Measurements from ENCODE around the gene SLC7A10. TPM values are rescaled to one million over a fixed set of nuclear protein-coding genes. Genes with fewer than 3 reads are reported as not detected.

SLC7A10 gene
- total and polyA plus RNA-seq, 2 donors (not counting 1 experiment from before 2014, with no cell fraction given) = not detected

DNA sequence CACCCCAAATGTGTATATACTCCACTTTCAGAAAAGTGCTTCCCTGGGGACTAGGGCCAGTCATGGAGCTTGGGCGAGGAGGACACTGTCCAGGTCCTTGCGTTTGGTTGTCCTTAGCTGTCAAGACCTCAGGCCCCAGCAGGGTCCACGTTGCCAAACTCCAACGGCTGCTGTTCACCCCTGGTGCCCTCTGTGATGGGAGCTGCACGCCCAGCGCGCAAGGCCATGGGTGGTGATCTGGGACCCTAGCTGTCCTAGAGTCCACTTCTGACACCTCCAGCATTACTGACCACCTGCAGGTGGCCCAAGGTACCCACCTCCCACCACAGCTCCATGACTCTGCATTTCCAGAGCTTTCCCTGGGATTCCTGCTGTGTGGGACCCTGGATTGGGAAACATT, 27.5 kb downstream of the SLC7A10 start:
- Histone ChIP-seq H3K9me3 (ENCODE audit: control insufficient read depth, insufficient read depth, low read depth, low read length) (no peaks in the 10 kb centered on the region), H3K27ac (ENCODE audit: insufficient read depth, low read length) (no peak overlapping the region), H3K36me3 (ENCODE audit: control insufficient read depth, insufficient read depth, low read length) (peaks cover 2% of the 10 kb centered on the region), H3K4me1 (ENCODE audit: control insufficient read depth, extremely low read depth, insufficient read depth, low read length) (no peaks in the 10 kb centered on the region), H3K27me3 (ENCODE audit: control insufficient read depth, insufficient read depth, low read length) (no peaks in the 10 kb centered on the region), H3K4me3 (replicated peaks in 1 of 4; ENCODE audit: control extremely low read depth in 1 of 4, insufficient read depth in 1 of 4, low read depth in 3 of 4, low read length in 4 of 4) (no peak overlapping the region), H3K4me2 (ENCODE audit: extremely low read depth, insufficient read depth, low read length) (no peak overlapping the region), H3K79me2 (ENCODE audit: control insufficient read depth, insufficient read depth, low read length) (no peaks in the 10 kb centered on the region), H4K20me1 (ENCODE audit: control insufficient read depth, extremely low read depth, insufficient read depth, low read length) (no peaks in the 10 kb centered on the region), H3K9ac (ENCODE audit: insufficient read depth, low read length) (no peak overlapping the region), H2AFZ (ENCODE audit: low read length) (no peak overlapping the region)
- DNase-seq (ENCODE audit: low read depth in 2 of 2) = no peak
- TF ChIP-seq EZH2 (IDR thresholded peaks at IDR 0.05; ENCODE audit: low read length, missing control alignments) = no peak
- TF ChIP-seq CTCF (conservative IDR thresholded peaks at IDR 0.05 in 1 of 2, IDR thresholded peaks at IDR 0.05 in 1 of 2; ENCODE audit: low read depth in 1 of 2, low read length in 2 of 2) = no peak

- Histone ChIP-seq H3K4me2 (ENCODE audit: extremely low read depth, insufficient read depth, low read length) (no peak overlapping the region), H3K9ac (ENCODE audit: insufficient read depth, low read length) (no peak overlapping the region), H3K9me3 (ENCODE audit: control insufficient read depth, insufficient read depth, low read depth, low read length) (no peaks in the 10 kb centered on the region), H3K4me1 (ENCODE audit: control insufficient read depth, extremely low read depth, insufficient read depth, low read length) (no peaks in the 10 kb centered on the region), H2AFZ (ENCODE audit: low read length) (no peak overlapping the region), H3K27ac (ENCODE audit: insufficient read depth, low read length) (no peak overlapping the region), H3K27me3 (ENCODE audit: control insufficient read depth, insufficient read depth, low read length) (no peaks in the 10 kb centered on the region), H3K79me2 (ENCODE audit: control insufficient read depth, insufficient read depth, low read length) (no peaks in the 10 kb centered on the region), H4K20me1 (ENCODE audit: control insufficient read depth, extremely low read depth, insufficient read depth, low read length) (no peaks in the 10 kb centered on the region), H3K36me3 (ENCODE audit: control insufficient read depth, insufficient read depth, low read length) (no peaks in the 10 kb centered on the region), H3K4me3 (replicated peaks in 1 of 4; ENCODE audit: control extremely low read depth in 1 of 4, insufficient read depth in 1 of 4, low read depth in 3 of 4, low read length in 4 of 4) (no peak overlapping the region)
- TF ChIP-seq EZH2 (IDR thresholded peaks at IDR 0.05; ENCODE audit: low read length, missing control alignments) (no peak), CTCF (conservative IDR thresholded peaks at IDR 0.05 in 1 of 2, IDR thresholded peaks at IDR 0.05 in 1 of 2; ENCODE audit: low read depth in 1 of 2, low read length in 2 of 2) (no peak)
- no peak for DNase-seq (ENCODE audit: low read depth in 2 of 2)
Observed at GRCh38 chr19:33197591-33198000, 28.1 kb downstream of the SLC7A10 start.

DNA sequence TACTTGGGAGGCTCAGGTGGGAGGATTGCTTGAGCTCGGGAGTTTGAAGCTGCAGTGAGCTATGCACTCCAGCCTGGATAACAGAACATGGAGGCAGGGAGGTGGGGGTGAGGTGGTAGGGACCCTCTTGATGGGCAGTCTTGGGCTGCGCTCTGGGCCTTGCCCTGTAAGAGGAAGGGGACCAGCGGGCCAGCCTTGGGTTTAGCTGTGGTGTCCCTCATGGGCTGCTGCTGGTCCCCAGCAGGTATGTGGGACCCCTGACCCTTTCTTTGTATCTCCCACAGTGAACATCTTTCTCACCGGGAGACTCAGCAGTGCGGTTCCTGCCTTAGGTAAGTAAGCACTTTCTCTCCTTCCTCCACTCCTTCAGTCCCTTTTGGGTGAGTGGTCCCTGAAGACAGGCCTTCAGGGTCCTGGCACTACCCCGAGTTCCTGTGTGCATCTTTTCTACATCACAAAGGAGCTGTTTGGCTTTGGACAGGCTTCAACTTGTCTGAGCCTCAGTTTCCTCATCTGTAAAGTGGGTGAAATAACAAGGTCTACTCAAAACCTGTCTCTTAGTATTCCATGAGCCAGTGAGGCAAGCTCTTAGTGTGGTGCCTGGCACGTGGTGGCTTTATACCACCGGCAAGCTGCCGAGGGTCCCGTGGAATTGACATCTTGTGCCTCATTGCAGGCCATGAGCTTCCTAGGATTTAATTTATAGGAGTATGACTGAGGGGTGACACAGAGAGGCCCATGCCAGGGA, 29.0 kb downstream of the SLC7A10 start:
- no peak for DNase-seq (ENCODE audit: low read depth in 2 of 2)
- no peak overlapping the region for H3K9ac ChIP-seq (ENCODE audit: insufficient read depth, low read length)
- no peak overlapping the region for H3K27ac ChIP-seq (ENCODE audit: insufficient read depth, low read length)
- TF ChIP-seq EZH2 (IDR thresholded peaks at IDR 0.05; ENCODE audit: low read length, missing control alignments) (no peak), CTCF (conservative IDR thresholded peaks at IDR 0.05 in 1 of 2, IDR thresholded peaks at IDR 0.05 in 1 of 2; ENCODE audit: low read depth in 1 of 2, low read length in 2 of 2) (no peak)
- no peaks in the 10 kb centered on the region for H3K27me3 ChIP-seq (ENCODE audit: control insufficient read depth, insufficient read depth, low read length)
- H3K9me3 ChIP-seq (ENCODE audit: control insufficient read depth, insufficient read depth, low read depth, low read length) = no peaks in the 10 kb centered on the region
- no peaks in the 10 kb centered on the region for H3K36me3 ChIP-seq (ENCODE audit: control insufficient read depth, insufficient read depth, low read length)
- no peaks in the 10 kb centered on the region for H3K4me1 ChIP-seq (ENCODE audit: control insufficient read depth, extremely low read depth, insufficient read depth, low read length)
- no peaks in the 10 kb centered on the region for H3K79me2 ChIP-seq (ENCODE audit: control insufficient read depth, insufficient read depth, low read length)
- H4K20me1 ChIP-seq (ENCODE audit: control insufficient read depth, extremely low read depth, insufficient read depth, low read length) = no peaks in the 10 kb centered on the region
- H3K4me2 ChIP-seq (ENCODE audit: extremely low read depth, insufficient read depth, low read length) = no peak overlapping the region
- no peak overlapping the region for H2AFZ ChIP-seq (ENCODE audit: low read length)
- H3K4me3 ChIP-seq (replicated peaks in 1 of 4; ENCODE audit: control extremely low read depth in 1 of 4, insufficient read depth in 1 of 4, low read depth in 3 of 4, low read length in 4 of 4) = no peak overlapping the region

Measured in fibroblast of lung (primary cell).